Psoas muscle (tissue), 8 donors: ENCODE results near the gene TDRD7. TPM values are rescaled to one million over a fixed set of nuclear protein-coding genes. Genes with fewer than 3 reads are reported as not detected.
A peak's percentile ranks its signal among the peaks of the same experiment; 100 is the strongest.

Experiments
- ATAC-seq, 4 donors: fragments of 200-7000 bp; cut with Tn5 transposase; one replicate each; pipeline ENCODE4 v1.9.1; 2020; ENCODE audit warnings: moderate library complexity in 3 of 4, mild to moderate bottlenecking in 2 of 4
- DNase-seq, 2 donors: peaks; one replicate each; pipeline ENCODE4 v3.0.0-alpha.2; 2020
- H3K27ac ChIP-seq: fragments of 200-600 bp; one replicate; pipeline ENCODE4 v1.8.0; 2022
- H3K27me3 ChIP-seq, 3 donors: fragments of 200-600 bp in 1 of 3; one replicate each; pipeline versions ENCODE4 v1.6.1 to v1.8.0; 2013 to 2022; ENCODE audit warnings: low read length in 2 of 3, mild to moderate bottlenecking in 2 of 3, moderate library complexity in 1 of 3; ENCODE audit not compliant: insufficient read depth in 3 of 3
- H3K36me3 ChIP-seq, 2 donors: fragments of 200-600 bp in 1 of 2; one replicate each; pipeline versions ENCODE4 v1.6.1 to v1.8.0; 2013 to 2022; ENCODE audit warnings: low read depth in 1 of 2, mild to moderate bottlenecking in 1 of 2, moderate library complexity in 1 of 2; ENCODE audit not compliant: insufficient read depth in 1 of 2
- H3K4me1 ChIP-seq: fragments of 200-600 bp; one replicate; pipeline ENCODE4 v1.8.0; 2022
- H3K4me3 ChIP-seq: fragments of 200-600 bp; one replicate; pipeline ENCODE4 v1.8.0; 2022; ENCODE audit warnings: mild to moderate bottlenecking
- H3K9me3 ChIP-seq: fragments of 200-600 bp; one replicate; pipeline ENCODE4 v1.8.0; 2022
- CTCF ChIP-seq: fragments of 200-600 bp; IDR thresholded peaks from one replicate; pipeline ENCODE4 v1.8.0; 2022; ENCODE audit warnings: antibody characterized with exemption
- WGBS, 3 donors: extraction: QIAGEN DNeasy Blood & Tissue Kit; methylation state at CpG; one replicate each; pipeline versions ENCODE4 v1.1.6 to v1.1.7; 2013; 5-methylcytosine and 5-hydroxymethylcytosine counted together
- intact Hi-C, 2 donors: fragments of 100-400 bp; cut with DNase I; formaldehyde crosslinking; loops; one replicate each; pipeline versions ENCODE4 v1.11.0 to v1.14.2; 2022
- polyA plus RNA-seq, 3 donors: library from polyadenylated mRNA; stranded (reverse); fragments of 200-250 nt; gene quantifications; one replicate each; pipeline ENCODE4 v1.2.3, GENCODE V29; 2013
- total RNA-seq, 4 donors: library from RNA; stranded (reverse); fragmentation: NEBNext Ultra II Directional in 2 of 4; extraction: Animal tissue kit (Norgen Biotek cat#: 25700) in 2 of 4; gene quantifications; one replicate each; pipeline versions ENCODE4 v1.2.1 to v1.2.4, GENCODE V29; 2021 to 2023
- donor health status: healthy with polysubstance abuse.
- donor health status: DM: no; HTN: no; CAD: no; lungs with moderate emphysema.
- donor health status: Bipolar disorder and iron deficiency.
- donor health status: healthy.
- donor health status: DM: yes; HTN: yes; CAD: no.
- donor health status: DM: no; HTN: no; CAD: no.
- donor health status: DM: no; HTN: no; CAD: no.
- donor health status: DM: yes; HTN: yes; CAD: no.

Gene TDRD7
- total and polyA plus RNA-seq, 7 donors: 2.3 to 9.9 (median 4.9) TPM

GRCh38 chr9:97512966-97513560, 101.2 kb downstream of the TDRD7 start:
- peaks cover 71% of the 10 kb centered on the region for H3K4me1 ChIP-seq
- ATAC-seq: no peak
- H3K27ac ChIP-seq: peak overlapping the region; percentile 88

DNA sequence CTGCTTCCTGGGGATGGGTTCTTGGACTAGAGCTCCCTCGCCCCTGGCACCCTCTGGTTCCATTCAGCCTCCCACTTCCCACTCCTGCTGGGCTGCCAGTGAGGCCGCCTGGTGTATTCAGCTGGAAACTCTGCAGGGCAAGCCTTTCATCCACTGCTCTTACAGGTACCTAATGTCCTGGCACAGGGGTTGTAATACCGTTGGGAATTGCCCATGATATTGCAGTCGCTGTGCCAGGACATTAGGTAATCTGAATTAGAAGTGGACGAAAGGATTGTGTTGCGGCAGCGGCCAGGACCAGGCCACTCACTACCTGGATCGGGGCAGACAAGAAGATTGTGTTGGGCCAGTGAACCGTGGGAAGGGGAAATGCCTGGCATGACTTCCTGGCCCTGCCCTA, 102.6 kb downstream of the TDRD7 start:
- Histone ChIP-seq H3K27ac (peak overlapping the region; percentile 88), H3K9me3 (no peaks in the 10 kb centered on the region), H3K4me1 (peaks cover 72% of the 10 kb centered on the region), H3K36me3 (peaks cover 0 to 9% of the 10 kb centered on the region in 2 donors), H3K27me3 (no peaks in the 10 kb centered on the region), H3K4me3 (no peak overlapping the region)
- DNase-seq (peak; percentile 47 to 75), ATAC-seq (peak; percentile 67 to 79 (median 78))
- no peak for TF ChIP-seq CTCF
- 29 to 47% (median 31%) methylated on average over 9 of the region's 9 CpGs for WGBS, 3 donors
- intact Hi-C loops: no loop called here

More at GRCh38 chr9:97512966-97513560, 101.2 kb downstream of the TDRD7 start:
- no peak for TF ChIP-seq CTCF
- H3K4me3 ChIP-seq: no peak overlapping the region
- intact Hi-C loops: no loop called here
- no peaks in the 10 kb centered on the region for H3K9me3 ChIP-seq
- 65 to 81% (median 70%) methylated on average over 8 of the region's 8 CpGs for WGBS, 3 donors
- H3K27me3 ChIP-seq: no peaks in the 10 kb centered on the region
- no peak for DNase-seq
- peaks cover 0 to 7% of the 10 kb centered on the region in 2 donors for H3K36me3 ChIP-seq

GRCh38 chr9:97515662-97516061, 103.8 kb downstream of the TDRD7 start:
- no peak for TF ChIP-seq CTCF
- intact Hi-C loops: no loop called here

GRCh38 chr9:97516111-97516510, 104.2 kb downstream of the TDRD7 start:
- no peak for TF ChIP-seq CTCF
- Histone ChIP-seq H3K27ac (peak overlapping the region; percentile 88), H3K27me3 (no peaks in the 10 kb centered on the region), H3K9me3 (no peaks in the 10 kb centered on the region), H3K4me1 (peaks cover 76% of the 10 kb centered on the region), H3K36me3 (peaks cover 0 to 17% of the 10 kb centered on the region in 2 donors), H3K4me3 (no peak overlapping the region)
- intact Hi-C loops: no loop called here
- ATAC-seq (no peak), DNase-seq (no peak)
- 86 to 96% (median 90%) methylated on average over 8 of the region's 8 CpGs for WGBS, 3 donors

More at GRCh38 chr9:97515662-97516061, 103.8 kb downstream of the TDRD7 start:
- H3K36me3 ChIP-seq: peaks cover 0 to 17% of the 10 kb centered on the region in 2 donors
- no peaks in the 10 kb centered on the region for H3K9me3 ChIP-seq
- WGBS, 3 donors: 70 to 91% (median 79%) methylated on average over 6 of the region's 6 CpGs
- no peak overlapping the region for H3K4me3 ChIP-seq
- H3K27me3 ChIP-seq: no peaks in the 10 kb centered on the region
- H3K4me1 ChIP-seq: peaks cover 72% of the 10 kb centered on the region
- H3K27ac ChIP-seq: peak overlapping the region; percentile 88
- DNase-seq (no peak), ATAC-seq (no peak)
